Neuronal stem cell (in vitro differentiated cells): ENCODE data around the gene KIAA0825.

Source experiments
- DNase-seq: peaks from one replicate; pipeline ENCODE4 v3.0.0-alpha.2; 2013; ENCODE audit warnings: low spot score
- H2AFZ ChIP-seq: one replicate; pipeline ENCODE4 v1.6.1; 2013; ENCODE audit warnings: mild to moderate bottlenecking, low read length, inconsistent platforms
- H2AK5ac ChIP-seq: 2 replicates; pipeline ENCODE4 v1.6.1; 2013; ENCODE audit warnings: low read depth, mild to moderate bottlenecking, inconsistent platforms, low read length, moderate library complexity, mixed read lengths
- H2BK120ac ChIP-seq: 2 replicates; pipeline ENCODE4 v1.6.1; 2013; ENCODE audit warnings: low read depth, mild to moderate bottlenecking, inconsistent platforms, low read length, moderate library complexity, mixed read lengths
- H2BK12ac ChIP-seq: one replicate; pipeline ENCODE4 v1.6.1; 2013; ENCODE audit warnings: low read length, inconsistent platforms
- H2BK15ac ChIP-seq: 2 replicates; pipeline ENCODE4 v1.6.1; 2013; ENCODE audit warnings: mild to moderate bottlenecking, low read length, inconsistent platforms, mixed read lengths
- H2BK5ac ChIP-seq: one replicate; pipeline ENCODE4 v1.6.1; 2013; ENCODE audit warnings: inconsistent platforms, mild to moderate bottlenecking, low read length, moderate library complexity
- H3K14ac ChIP-seq: one replicate; pipeline ENCODE4 v1.6.1; 2013; ENCODE audit warnings: low read length, inconsistent platforms
- H3K18ac ChIP-seq: 2 replicates; pipeline ENCODE4 v1.6.1; 2013; ENCODE audit warnings: low read length, inconsistent platforms
- H3K23ac ChIP-seq: 2 replicates; pipeline ENCODE4 v1.6.1; 2013; ENCODE audit warnings: low read depth, mild to moderate bottlenecking, mixed read lengths, low read length, inconsistent platforms; ENCODE audit not compliant: poor library complexity
- H3K27ac ChIP-seq: replicated peaks from 3 replicates; pipeline ENCODE4 v1.5.1; 2013; ENCODE audit warnings: low read length, inconsistent platforms
- H3K27me3 ChIP-seq, 3 experiments: 2 replicates each; pipeline ENCODE4 v1.6.1; 2013; ENCODE audit warnings: low read length in 3 of 3, mild to moderate bottlenecking in 2 of 3, inconsistent platforms in 1 of 3, low read depth in 1 of 3, mixed read lengths in 1 of 3, moderate library complexity in 1 of 3; ENCODE audit not compliant: control insufficient read depth in 3 of 3, insufficient read depth in 3 of 3
- H3K36me3 ChIP-seq, 2 donors: replicated peaks in 1 of 2; 2 replicates each; pipeline ENCODE4 v1.6.1; 2013; ENCODE audit warnings: low read length in 2 of 2; ENCODE audit not compliant: control insufficient read depth in 2 of 2, insufficient read depth in 2 of 2
- H3K4ac ChIP-seq: 2 replicates; pipeline ENCODE4 v1.6.1; 2013; ENCODE audit warnings: inconsistent platforms, mild to moderate bottlenecking, low read length, moderate library complexity
- H3K4me1 ChIP-seq, 2 donors: 1 replicate in 1 of 2; 2 replicates in 1 of 2; pipeline ENCODE4 v1.6.1; 2013; ENCODE audit warnings: low read length in 2 of 2, low read depth in 1 of 2; ENCODE audit not compliant: control insufficient read depth in 2 of 2, insufficient read depth in 1 of 2
- H3K4me2 ChIP-seq: one replicate; pipeline ENCODE4 v1.6.1; 2013; ENCODE audit warnings: mild to moderate bottlenecking, low read length, inconsistent platforms; ENCODE audit not compliant: insufficient read depth, poor library complexity, severe bottlenecking
- H3K4me3 ChIP-seq, 2 donors: 2 replicates each; pipeline ENCODE4 v1.5.1; 2013; ENCODE audit warnings: low read length in 2 of 2, mild to moderate bottlenecking in 2 of 2, inconsistent platforms in 1 of 2, moderate library complexity in 1 of 2
- H3K79me1 ChIP-seq: one replicate; pipeline ENCODE4 v1.6.1; 2013; ENCODE audit warnings: low read depth, mild to moderate bottlenecking, inconsistent platforms, low read length, moderate library complexity
- H3K9ac ChIP-seq: one replicate; pipeline ENCODE4 v1.6.1; 2013; ENCODE audit warnings: mild to moderate bottlenecking, low read depth, low read length, inconsistent platforms; ENCODE audit not compliant: poor library complexity
- H3K9me3 ChIP-seq, 2 donors: replicated peaks in 1 of 2; 2 replicates each; pipeline versions ENCODE3 to v1.6.1; 2013; ENCODE audit warnings: low read length in 2 of 2, mild to moderate bottlenecking in 2 of 2, inconsistent platforms in 1 of 2, low read depth in 1 of 2, mixed read lengths in 1 of 2, moderate library complexity in 1 of 2; ENCODE audit not compliant: control insufficient read depth in 2 of 2, insufficient read depth in 1 of 2
- H4K8ac ChIP-seq: one replicate; pipeline ENCODE4 v1.6.1; 2013; ENCODE audit warnings: low read depth, mild to moderate bottlenecking, inconsistent platforms, low read length, moderate library complexity
- H4K91ac ChIP-seq: one replicate; pipeline ENCODE4 v1.6.1; 2013; ENCODE audit warnings: low read length, low read depth, mild to moderate bottlenecking, inconsistent platforms; ENCODE audit not compliant: poor library complexity
- WGBS, 2 donors: extraction: QIAGEN DNeasy Blood & Tissue Kit; methylation state at CpG; one replicate each; pipeline ENCODE4 v1.1.7; 2013; ENCODE audit warnings: missing lambda C conversion rate in 2 of 2, mixed read lengths in 1 of 2; ENCODE audit not compliant: insufficient read length in 2 of 2, insufficient replicate concordance in 1 of 2; ENCODE audit errors: extremely low coverage in 2 of 2; 5-methylcytosine and 5-hydroxymethylcytosine counted together

Gene KIAA0825

GRCh38 chr5:94362857-94363256 lies 255.5 kb downstream of the KIAA0825 start:
- Histone ChIP-seq H3K4me2 (no peak overlapping the region), H3K36me3 (no peaks in the 10 kb centered on the region), H3K9ac (no peak overlapping the region), H3K14ac (no peak overlapping the region), H3K4me1 (no peaks in the 10 kb centered on the region), H2BK5ac (no peak overlapping the region), H3K23ac (no peak overlapping the region), H2AK5ac (no peak overlapping the region), H3K4ac (no peak overlapping the region), H2BK12ac (no peak overlapping the region), H3K27me3 (no peaks in the 10 kb centered on the region), H4K8ac (no peak overlapping the region), H3K79me1 (no peaks in the 10 kb centered on the region), H2BK120ac (no peak overlapping the region), H3K18ac (no peak overlapping the region), H3K27ac (no peak overlapping the region), H3K9me3 (peaks cover 0 to 2% of the 10 kb centered on the region in 2 donors), H4K91ac (no peak overlapping the region), H3K4me3 (no peak overlapping the region), H2AFZ (no peak overlapping the region), H2BK15ac (no peak overlapping the region)
- WGBS, 2 donors = no CpG with 5 or more reads among the region's 1 CpG
- DNase-seq = no peak

DNA sequence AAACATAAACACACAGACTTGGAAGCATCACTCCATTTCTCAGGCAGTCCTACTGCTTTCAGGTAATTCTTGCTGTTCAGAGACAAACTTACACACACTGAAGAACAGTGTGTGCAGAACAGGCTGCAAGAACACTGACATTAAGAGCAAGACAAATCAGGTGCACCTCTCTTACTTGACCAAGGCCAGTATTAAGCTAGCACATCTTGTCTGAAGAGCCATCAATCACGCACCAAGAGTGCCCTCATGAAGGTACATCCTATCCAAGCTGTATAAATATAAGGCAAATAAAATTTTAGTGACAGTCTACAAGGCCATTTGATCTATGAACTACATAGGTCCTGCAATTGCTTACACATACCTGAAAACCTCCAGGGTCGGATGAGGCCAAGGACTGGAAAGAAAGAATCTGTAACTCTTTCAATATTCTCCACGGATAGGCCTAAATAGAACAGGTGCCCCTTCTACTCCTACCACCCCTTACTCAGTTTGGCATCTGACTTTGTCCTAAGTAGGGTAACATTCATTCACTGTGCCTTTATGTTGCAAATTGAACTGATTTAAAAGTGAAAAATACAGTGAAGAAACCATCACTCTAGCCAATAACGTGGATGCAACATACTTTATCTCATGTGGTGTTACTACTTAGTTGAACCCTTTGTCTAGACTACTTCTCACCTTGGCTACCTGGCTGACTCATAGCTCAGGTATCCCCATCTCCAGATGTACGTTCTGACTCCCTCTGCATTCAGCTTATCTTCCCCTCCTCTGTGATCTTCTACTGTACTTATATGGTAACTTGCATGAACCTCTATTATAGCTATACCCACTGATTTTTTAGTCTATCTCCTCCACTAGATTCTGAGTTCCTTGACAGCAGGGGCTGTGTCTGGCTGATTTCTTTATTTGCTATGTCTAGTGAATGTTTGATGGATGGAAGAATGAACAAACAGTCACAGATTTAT lies 256.3 kb downstream of the KIAA0825 start:
- no peak overlapping the region for H3K4ac ChIP-seq
- no peak overlapping the region for H3K23ac ChIP-seq
- no peak overlapping the region for H3K18ac ChIP-seq
- H3K27me3 ChIP-seq = no peaks in the 10 kb centered on the region
- no peak for DNase-seq
- no CpG with 5 or more reads among the region's 5 CpGs for WGBS, 2 donors
- H3K4me1 ChIP-seq = no peaks in the 10 kb centered on the region
- no peak overlapping the region for H3K14ac ChIP-seq
- no peak overlapping the region for H3K4me2 ChIP-seq
- no peak overlapping the region for H3K27ac ChIP-seq
- H2AFZ ChIP-seq = no peak overlapping the region
- H3K36me3 ChIP-seq = no peaks in the 10 kb centered on the region
- H2BK12ac ChIP-seq = no peak overlapping the region
- H4K91ac ChIP-seq = no peak overlapping the region
- no peak overlapping the region for H2AK5ac ChIP-seq
- no peak overlapping the region for H2BK120ac ChIP-seq
- no peak overlapping the region for H3K9ac ChIP-seq
- H4K8ac ChIP-seq = no peak overlapping the region
- H3K4me3 ChIP-seq = no peak overlapping the region
- H2BK5ac ChIP-seq = no peak overlapping the region
- H3K9me3 ChIP-seq = peaks cover 0 to 2% of the 10 kb centered on the region in 2 donors
- H2BK15ac ChIP-seq = no peak overlapping the region
- H3K79me1 ChIP-seq = no peaks in the 10 kb centered on the region

DNA sequence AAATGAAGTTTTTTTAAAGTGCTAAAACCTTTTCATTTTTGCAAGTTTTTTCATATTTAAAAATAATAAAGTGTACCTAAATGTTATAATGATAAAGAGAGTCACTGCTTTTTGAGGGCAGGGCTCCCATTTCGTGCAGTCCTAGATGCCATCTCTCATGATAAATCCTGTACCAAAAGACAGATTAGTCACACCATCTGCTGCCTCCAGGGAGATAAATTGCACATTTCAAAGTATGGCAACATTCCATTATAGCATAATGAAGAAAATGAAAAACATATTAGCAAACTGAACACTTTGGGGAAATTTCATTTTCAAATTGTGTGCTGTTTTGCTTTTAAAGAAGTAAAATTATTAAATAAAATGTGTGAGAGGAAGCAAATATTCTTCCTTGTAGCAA lies 257.2 kb downstream of the KIAA0825 start:
- no peaks in the 10 kb centered on the region for H3K27me3 ChIP-seq
- WGBS, 2 donors = no CpG with 5 or more reads among the region's 1 CpG
- no peak overlapping the region for H3K9ac ChIP-seq

DNA sequence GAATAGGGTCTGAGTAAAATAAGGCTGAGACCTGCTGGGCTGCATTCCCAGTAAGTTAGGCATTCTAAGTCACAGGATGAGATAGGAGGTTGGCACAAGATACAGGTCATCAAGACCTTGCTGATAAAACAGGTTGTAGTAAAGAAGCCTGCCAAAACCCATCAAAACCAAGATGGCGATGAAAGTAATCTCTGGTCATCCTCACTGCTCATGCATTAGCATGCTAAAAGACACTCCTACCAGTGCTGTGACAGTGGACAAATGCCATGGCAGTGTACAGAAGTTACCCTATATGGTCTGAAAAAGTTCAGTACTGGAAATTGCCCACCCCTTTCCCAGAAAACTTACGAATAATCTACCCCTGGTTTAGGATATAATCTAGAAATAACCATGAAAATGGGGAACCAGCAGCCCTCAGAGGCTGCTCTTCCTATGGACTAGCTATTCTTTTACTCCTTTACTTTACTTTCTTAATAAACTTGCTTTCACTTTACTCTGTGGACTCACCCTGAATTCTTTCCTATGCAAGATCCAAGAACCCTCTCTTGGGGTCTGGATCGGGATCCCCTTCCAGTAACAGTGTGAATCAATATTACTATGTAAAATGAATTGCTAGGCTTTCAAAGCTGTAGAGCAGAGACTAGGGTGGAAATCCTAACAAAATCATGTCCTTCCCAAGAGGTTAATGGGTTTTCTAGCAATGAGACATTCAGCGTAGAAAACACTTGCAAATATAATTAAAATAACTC lies 257.8 kb downstream of the KIAA0825 start:
- no peak overlapping the region for H3K4ac ChIP-seq
- WGBS, 2 donors = no CpG with 5 or more reads among the region's 4 CpGs
- no peak overlapping the region for H4K91ac ChIP-seq
- H3K23ac ChIP-seq = no peak overlapping the region
- H3K79me1 ChIP-seq = no peaks in the 10 kb centered on the region
- H3K14ac ChIP-seq = no peak overlapping the region
- no peak overlapping the region for H2BK15ac ChIP-seq
- H2AK5ac ChIP-seq = no peak overlapping the region
- H3K18ac ChIP-seq = no peak overlapping the region
- no peak overlapping the region for H3K27ac ChIP-seq
- H3K27me3 ChIP-seq = no peaks in the 10 kb centered on the region
- H2AFZ ChIP-seq = no peak overlapping the region
- H2BK5ac ChIP-seq = no peak overlapping the region
- no peak overlapping the region for H4K8ac ChIP-seq
- H2BK120ac ChIP-seq = no peak overlapping the region
- H3K9me3 ChIP-seq = no peaks in the 10 kb centered on the region
- no peak overlapping the region for H3K4me2 ChIP-seq
- H3K4me1 ChIP-seq = no peaks in the 10 kb centered on the region
- no peak overlapping the region for H2BK12ac ChIP-seq
- no peak overlapping the region for H3K4me3 ChIP-seq
- no peak for DNase-seq
- H3K36me3 ChIP-seq = no peaks in the 10 kb centered on the region
- H3K9ac ChIP-seq = no peak overlapping the region

More for the DNA sequence above, 257.2 kb downstream of the KIAA0825 start:
- H3K4me3 ChIP-seq = no peak overlapping the region
- H2AK5ac ChIP-seq = no peak overlapping the region
- no peaks in the 10 kb centered on the region for H3K4me1 ChIP-seq
- no peak overlapping the region for H3K14ac ChIP-seq
- H3K4ac ChIP-seq = no peak overlapping the region
- H3K79me1 ChIP-seq = no peaks in the 10 kb centered on the region
- no peak overlapping the region for H2BK5ac ChIP-seq
- no peak overlapping the region for H3K18ac ChIP-seq
- no peaks in the 10 kb centered on the region for H3K36me3 ChIP-seq
- H2BK15ac ChIP-seq = no peak overlapping the region
- no peak overlapping the region for H3K27ac ChIP-seq
- DNase-seq = no peak
- H2BK120ac ChIP-seq = no peak overlapping the region
- no peak overlapping the region for H4K8ac ChIP-seq
- H3K4me2 ChIP-seq = no peak overlapping the region
- H3K23ac ChIP-seq = no peak overlapping the region
- peaks cover 0 to under 1% of the 10 kb centered on the region in 2 donors for H3K9me3 ChIP-seq
- H2BK12ac ChIP-seq = no peak overlapping the region
- no peak overlapping the region for H2AFZ ChIP-seq
- no peak overlapping the region for H4K91ac ChIP-seq
